GM21423 (cell line): Measurements from ENCODE around the gene KNG1.

ENCODE experiments used
- ATAC-seq: cut with Tn5 transposase; IDR thresholded peaks from one replicate; pipeline ENCODE4 v1.9.1; 2021; ENCODE audit warnings: mild to moderate bottlenecking, moderate library complexity; ENCODE audit not compliant: unreplicated experiment

The KNG1 gene

DNA sequence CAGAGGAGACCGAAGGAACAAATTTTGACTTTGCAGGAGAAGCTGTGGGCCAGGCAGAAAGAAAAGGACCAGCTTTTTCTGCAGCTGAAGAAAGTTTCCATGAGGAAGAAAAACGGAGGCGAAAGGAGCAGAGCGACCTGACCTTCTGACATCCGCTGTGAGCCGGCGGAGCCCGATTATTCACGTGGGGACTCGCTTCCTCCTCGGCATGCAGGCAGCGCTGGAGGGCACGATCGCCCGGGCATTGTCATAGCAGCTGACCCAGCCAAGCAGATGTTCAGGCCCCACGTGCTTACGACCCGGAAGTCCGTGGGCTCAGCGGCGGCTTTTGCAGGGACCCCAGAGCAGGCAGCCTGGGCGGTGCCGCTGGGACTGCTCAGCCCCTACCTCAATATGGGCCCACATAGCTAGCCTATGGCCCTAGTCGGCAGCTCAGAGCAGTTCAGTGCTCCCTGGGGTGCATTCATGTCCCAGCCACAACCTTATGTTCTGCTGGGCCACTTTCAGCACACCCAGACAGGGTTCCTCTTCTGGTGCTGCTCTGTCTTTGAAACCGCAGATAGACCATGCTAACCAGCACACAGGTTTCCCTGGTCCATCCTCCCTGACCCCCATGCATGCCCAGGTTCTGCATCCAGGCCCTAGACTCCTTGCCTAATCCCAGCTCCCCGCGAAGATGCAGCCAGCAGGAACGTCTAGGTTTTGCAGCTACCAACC lies 55.7 kb downstream of the KNG1 start:
- peak; percentile 93 for ATAC-seq

DNA sequence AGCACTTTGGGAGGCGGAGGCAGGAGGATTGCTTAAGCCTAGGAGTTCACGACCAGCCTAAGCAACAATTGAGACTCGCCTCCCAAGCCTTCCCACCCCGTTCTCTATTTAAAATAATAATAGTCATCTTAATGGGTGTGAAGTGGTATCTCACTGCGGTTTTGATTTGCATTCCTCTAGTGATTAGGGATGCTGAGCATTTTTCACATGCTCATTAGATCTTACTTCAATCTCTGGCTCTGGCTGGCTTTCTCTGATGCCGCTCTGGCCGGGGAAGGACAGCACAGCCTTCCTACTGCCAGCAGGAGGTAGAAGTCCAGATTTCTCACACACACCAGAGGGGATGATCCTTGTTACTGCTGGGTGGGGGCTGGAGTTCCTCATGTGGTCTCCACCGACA lies 58.8 kb downstream of the KNG1 start:
- ATAC-seq, result no peak

DNA sequence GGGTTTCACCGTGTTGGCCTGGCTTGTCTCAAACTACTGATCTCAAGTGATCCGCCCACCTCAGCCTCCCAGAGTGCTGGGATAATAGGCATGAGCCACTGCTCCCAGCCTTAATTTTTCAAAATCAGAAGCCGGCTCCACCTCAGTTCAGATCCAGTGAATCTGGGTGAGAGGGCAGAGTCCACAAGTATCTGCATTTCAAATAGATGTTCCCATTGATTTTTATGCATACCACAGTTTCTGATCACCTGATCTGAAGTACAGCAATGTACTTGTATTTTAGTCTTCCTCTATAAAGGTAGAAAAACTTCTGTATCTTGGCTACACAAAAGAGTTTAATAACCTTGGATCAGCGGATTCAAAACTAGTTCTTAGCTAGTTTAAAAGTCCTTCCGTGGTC lies 62.0 kb downstream of the KNG1 start:
- no peak for ATAC-seq

DNA sequence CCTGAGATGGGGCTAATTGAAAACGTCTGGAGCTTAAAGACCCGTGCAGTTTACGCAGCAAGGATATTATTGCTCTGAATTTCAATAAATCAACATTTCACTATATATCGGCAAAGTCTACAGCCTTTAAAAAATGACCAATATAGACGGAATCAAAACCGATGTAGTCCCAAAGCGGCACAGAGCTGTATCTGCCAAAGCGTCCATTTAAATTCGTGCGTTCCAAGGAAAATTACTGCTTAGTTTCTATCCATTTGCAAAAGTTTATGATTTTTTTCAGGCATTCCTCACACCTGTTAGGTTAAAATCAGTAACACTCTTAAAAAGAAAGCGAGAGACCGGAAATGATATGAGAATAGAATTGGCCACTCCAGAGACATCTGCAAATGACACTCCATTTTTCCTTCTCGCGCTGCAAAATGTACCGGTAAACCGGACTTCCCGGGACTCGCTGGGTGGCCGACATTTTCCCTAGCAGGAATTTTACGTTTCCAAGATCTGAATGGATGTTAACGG lies 65.4 kb downstream of the KNG1 start:
- peak; percentile 14 for ATAC-seq

DNA sequence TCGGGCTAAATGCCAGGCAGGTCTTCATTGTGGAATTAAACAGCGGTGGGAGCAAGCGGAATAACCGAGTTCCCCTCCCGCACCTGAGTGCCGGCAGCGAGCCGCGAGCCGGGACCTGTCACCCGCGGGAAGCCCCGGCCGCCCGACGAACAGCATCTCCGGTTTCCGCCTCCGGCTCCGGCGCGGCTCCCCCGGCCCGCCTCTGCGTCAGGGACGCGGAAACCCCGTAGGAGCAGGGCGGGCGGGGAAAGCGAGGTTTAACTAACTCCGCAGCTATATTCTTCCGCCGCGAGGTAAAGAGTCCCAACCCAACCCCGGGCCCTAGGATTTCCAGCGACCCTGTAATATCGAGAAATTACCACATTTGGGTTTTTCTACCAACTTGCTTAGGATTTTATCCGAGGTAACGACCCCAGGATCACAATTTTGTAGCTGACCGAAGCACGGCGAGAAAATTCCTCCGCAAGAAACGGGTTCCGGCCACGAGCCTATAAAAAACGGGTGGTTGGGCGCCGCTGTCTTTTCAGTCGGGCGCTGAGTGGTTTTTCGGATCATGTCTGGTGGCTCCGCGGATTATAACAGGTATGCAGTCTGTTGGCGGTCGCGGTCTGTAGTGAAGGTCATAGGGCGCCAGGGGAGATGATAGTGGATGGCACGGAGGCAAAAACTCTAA lies 66.0 kb downstream of the KNG1 start, which contains the start of gene EIF4A2:
Gene EIF4A2, plus strand, starts transcription at position 520 of the 673 bp plus-strand sequence. Its CDS starts 34 bp downstream, at position 554.
- peak; percentile 58 for ATAC-seq

DNA sequence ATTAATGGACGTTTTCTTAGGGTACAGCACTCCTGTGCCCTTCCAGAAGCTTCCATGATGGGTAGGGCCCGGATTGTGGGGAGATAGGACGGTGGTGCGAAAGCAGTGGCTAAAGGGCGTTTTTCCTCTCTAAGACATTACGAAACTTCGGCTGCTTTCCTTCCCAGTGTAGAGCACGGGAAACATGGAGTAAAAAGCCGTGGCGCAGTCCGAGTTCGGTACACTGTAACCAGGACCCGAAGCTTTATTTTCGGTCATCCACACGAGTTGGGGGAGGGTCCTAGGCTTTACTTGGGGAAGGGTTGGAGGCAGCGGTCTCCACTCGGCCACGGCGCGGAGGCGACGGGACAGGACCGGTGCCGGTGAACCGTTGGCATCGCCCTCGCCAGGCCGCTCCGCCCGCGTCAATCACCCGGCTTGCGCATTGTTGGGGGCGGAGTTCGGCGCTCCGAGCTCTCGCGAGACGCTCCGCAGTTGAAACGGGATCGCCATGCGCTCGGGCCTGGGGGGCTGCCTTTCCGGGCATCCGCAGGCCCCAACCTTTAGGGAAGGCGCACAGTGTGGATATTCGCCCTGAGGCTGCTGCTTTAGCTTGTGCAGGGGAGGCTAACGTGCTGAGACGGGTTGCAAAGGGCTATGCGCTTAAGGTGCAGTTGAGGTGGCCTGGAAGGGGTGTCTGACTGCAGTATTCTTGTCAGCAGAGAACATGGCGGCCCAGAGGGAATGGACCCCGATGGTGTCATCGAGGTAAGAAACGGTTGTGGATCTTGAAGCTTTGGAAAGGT lies 66.8 kb downstream of the KNG1 start:
- ATAC-seq, result peak; percentile 65

DNA sequence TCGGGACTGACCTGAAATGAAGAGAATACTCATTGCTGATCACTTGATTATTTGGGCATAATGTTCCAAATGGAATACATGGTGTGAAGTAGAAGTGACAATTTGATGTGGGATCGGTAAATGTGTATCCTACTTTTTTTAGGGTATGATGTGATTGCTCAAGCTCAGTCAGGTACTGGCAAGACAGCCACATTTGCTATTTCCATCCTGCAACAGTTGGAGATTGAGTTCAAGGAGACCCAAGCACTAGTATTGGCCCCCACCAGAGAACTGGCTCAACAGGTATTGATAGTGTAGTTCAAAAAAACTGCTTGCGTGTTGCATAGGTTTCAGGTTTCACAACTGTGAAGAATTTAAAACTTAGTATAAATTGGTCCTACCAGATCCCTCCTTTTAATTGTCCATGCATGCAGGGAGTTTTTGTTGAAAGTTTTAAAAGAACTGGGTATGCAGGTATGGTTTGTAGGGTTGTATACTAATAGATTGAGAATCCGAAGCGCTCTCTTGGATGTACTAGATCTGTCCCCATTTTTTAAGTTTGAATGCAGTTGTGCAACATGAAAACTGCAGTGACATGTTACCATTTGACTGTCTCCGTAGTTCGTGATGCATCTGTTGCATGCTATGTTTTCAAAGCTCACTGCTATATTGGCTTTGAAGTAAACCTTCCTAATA lies 67.8 kb downstream of the KNG1 start:
- no peak for ATAC-seq

DNA sequence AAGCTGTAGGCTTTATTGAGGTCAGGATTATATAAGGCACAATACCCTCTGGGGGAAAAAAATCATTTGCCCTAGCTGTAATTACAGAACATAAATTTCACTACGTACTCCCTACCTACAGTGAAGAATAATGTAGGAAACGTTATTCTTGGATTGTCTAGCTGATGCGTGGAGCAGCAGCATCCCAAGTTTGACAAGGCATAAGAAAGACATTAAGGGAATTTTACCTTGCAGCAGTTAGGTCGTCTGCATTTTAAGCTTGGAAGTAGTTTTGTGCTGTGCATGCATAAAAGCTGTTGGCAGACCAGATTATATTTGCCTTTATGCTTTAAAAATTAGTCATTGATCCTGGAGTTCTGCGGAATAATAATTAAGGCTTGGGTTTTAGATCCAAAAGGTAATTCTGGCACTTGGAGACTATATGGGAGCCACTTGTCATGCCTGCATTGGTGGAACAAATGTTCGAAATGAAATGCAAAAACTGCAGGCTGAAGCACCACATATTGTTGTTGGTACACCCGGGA lies 68.4 kb downstream of the KNG1 start:
- no peak for ATAC-seq

DNA sequence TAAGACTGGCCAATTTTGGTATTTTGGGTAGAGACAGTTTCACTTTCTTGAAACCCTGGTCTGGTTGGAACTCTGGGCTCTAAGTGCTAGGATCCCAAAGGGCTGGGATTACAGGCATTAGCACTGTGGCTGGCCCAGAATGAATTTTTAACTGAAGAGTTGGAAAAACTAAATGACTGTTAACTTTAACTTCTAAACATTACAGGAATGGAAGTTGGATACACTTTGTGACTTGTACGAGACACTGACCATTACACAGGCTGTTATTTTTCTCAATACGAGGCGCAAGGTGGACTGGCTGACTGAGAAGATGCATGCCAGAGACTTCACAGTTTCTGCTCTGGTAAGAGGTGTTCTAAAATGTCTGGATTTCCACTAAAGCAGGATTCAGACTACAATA lies 69.8 kb downstream of the KNG1 start:
- ATAC-seq, result no peak

DNA sequence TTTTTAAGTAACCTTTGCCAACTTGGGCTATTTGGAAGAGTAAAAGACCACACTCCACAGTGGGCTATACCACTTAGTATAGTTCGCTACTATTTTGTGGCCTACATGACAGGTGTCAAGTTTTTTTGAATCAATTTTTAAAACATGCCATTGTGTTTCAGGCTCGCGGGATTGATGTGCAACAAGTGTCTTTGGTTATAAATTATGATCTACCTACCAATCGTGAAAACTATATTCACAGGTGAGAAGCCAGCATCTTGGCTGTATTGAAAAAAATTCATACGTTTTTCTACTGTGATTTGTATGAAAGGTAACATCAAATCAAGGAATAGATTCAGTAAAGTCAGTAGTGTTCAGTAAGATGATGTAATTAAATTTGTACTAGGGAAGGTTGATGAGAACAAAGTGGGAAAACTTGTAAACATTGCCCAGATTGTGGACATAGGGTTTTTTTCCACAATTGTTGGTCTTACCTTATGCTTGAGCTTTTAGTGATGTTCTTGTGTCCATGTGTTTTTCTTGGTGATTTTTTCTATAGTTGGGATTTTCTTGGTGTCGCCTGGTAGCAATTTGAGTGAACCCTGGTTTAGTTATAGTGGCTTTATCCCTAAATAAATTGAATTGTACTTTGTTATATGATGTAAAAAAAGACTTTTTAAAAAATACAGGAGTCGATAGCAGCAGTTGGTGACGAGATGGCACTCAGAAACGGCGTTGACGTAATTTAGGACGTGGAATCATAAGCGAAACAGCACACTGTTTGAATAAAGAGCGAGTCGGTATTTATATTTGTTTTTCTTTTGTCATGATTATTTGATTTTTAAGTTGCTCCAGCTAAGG lies 70.7 kb downstream of the KNG1 start:
- no peak for ATAC-seq

DNA sequence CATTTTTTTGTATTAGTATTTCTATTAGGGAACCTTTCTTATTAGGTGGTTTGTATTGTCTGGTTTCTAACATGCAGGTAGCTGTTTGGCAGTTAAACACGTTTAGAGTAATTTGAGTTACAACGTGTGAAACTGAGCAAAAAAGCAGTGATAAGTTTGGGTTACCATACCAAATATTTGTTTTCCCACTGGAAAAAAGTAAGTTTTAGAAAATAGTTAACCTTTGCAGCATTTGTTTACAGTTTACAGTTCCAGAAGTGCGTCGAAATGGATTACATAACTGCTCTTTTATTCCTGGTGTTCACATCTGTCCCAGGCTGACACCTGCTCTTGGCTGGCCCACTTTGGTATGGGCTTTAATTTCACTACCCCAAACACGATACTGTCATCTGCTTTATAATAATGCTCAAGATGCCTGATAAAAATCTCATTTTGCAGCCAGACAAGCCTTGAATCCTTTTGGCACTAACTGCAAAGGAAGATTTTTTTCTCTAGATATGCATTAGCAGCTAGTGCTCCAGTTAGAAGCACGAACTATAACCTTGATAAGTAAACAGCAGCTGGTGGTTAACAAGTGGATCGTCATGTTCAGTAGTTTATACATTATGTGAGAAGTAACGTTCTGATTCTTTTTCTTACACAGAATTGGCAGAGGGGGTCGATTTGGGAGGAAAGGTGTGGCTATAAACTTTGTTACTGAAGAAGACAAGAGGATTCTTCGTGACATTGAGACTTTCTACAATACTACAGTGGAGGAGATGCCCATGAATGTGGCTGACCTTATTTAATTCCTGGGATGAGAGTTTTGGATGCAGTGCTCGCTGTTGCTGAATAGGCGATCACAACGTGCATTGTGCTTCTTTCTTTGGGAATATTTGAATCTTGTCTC lies 71.6 kb downstream of the KNG1 start:
- ATAC-seq, result no peak

DNA sequence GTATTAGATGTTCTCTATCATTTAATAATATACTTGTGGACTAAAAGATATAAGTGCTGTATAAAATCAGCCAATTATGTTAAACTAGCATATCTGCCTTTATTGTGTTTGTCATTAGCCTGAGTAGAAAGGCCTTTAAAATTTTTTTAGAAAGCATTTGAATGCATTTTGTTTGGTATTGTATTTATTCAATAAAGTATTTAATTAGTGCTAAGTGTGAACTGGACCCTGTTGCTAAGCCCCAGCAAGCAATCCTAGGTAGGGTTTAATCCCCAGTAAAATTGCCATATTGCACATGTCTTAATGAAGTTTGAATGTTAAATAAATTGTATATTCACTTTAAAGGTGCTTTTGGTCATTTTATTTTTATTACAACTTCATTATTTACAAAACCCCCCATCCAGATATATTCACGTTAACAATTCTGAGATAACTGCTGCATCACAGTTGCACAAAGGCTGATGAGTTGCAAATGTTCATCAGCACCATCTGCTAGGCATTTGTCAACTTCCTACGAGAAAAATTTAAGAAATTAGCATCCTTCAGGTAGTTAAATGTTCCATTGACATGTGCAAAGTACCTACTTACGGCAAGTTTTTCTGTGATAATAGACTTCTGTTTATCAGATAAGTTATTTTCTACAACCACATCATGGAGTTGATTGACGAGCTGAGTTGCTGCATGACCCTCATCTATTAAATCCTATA lies 72.5 kb downstream of the KNG1 start:
- no peak for ATAC-seq

DNA sequence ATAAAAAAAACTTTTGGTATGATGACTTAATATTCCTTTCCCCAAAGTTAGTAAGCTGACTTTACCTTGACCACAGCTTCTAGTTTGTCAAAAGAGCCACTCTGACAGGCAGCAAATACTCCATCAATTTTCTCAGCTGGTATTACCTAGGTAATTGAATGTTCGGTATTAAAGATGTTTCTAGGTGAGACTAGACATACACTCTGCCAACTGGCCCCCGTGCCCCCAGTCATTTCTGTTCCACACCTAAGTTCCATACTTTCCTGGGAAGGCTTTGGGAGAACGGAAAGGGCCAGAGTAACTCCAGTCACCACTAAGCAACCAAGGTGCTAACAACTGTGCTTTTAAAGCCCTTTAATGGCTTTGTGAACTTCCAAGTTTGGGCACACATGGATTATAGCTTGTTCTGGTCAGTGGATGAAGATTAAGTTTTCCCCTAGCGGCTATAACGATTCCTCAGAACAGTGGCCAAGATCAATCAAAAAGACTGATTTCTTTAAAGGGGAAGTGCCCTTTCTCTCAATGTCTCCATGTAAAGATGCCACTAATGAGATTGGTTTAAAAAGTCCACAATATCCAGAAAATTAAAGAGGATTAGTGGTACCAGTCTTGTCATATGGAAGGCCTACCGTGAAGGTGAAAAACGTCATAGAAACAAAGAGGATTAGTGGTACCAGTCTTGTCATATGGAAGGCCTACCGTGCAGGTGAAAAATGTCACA lies 73.3 kb downstream of the KNG1 start:
- no peak for ATAC-seq
